ENCODE data around the gene ANKMY2.

Gene ANKMY2

DNA sequence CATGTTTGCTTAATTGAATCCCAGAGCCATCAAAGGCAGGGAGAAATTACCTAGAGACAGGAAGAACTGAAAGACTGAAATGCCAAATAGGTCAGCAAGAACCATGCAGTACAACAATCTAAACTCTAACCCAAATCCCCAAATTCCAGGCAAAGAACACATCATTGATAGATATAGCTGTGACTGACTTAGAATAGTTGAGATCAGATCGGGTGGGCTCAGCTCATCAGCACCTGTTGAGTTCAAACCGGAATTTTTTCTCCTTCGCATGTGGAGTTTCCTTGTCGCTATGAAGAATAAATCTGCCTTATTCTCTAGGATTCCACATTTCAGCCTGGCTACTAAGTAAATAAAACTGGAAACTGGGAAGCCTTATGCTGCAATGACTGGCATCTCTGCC is 1.4 kb downstream of the ANKMY2 start:
- TF ChIP-seq, protein P1, sequence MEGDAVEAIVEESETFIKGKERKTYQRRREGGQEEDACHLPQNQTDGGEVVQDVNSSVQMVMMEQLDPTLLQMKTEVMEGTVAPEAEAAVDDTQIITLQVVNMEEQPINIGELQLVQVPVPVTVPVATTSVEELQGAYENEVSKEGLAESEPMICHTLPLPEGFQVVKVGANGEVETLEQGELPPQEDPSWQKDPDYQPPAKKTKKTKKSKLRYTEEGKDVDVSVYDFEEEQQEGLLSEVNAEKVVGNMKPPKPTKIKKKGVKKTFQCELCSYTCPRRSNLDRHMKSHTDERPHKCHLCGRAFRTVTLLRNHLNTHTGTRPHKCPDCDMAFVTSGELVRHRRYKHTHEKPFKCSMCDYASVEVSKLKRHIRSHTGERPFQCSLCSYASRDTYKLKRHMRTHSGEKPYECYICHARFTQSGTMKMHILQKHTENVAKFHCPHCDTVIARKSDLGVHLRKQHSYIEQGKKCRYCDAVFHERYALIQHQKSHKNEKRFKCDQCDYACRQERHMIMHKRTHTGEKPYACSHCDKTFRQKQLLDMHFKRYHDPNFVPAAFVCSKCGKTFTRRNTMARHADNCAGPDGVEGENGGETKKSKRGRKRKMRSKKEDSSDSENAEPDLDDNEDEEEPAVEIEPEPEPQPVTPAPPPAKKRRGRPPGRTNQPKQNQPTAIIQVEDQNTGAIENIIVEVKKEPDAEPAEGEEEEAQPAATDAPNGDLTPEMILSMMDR (IDR thresholded peaks at IDR 0.05; ENCODE audit: low read depth, low read length, missing control alignments) = no peak
- no peak for DNase-seq (ENCODE audit: low read depth)
- H3K4me3 ChIP-seq (ENCODE audit: low read depth, low read length) = no peak overlapping the region

DNA sequence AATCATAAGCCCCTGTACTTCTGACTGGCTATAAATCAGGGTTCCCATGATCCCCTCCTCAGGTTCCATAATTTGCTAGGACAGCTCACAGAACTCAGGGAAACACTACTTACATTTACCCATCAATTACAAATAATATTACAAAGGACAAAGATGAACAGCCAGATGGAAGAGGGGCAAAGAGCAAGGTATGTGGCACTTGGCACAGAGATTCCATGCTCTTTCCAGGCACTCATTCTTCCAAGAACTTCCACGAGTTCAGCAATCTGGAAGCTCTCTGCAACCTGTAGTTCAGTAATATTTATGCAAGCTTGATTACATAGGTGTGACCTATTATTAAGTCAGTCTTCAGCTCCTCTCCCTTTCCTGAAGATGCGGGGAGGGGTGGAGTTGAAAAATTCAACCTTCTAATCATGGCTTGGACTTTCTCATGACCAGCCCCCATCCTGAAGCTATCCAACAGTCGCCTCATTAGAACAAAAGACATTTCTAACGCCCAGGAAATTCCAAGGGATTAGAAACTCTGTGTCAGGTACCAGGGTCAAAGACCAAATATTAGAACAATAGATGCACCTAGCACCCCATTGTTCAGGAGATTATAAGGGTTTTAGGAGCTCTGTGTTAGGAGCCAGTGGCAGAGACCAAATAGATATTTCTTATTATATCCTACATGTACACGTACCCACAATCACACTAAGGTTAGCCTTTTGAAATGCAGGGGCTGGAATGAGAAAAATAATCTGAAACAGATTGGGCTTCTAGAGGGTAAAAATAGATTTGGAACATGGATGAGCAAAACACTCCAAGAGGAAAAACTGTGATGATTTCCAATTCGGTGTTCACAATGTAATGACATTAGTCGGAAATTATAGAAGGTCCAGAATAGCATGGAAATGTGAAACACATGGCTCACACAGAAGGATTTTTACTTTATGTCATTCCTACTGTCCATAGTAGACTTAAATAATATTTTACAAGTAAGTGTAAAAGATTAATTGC is 7.0 kb downstream of the ANKMY2 start:
- no peak for DNase-seq (ENCODE audit: low read depth)
- H3K4me3 ChIP-seq (ENCODE audit: low read depth, low read length) = no peak overlapping the region
- TF ChIP-seq, protein P1 (IDR thresholded peaks at IDR 0.05; ENCODE audit: low read depth, low read length, missing control alignments) = no peak

DNA sequence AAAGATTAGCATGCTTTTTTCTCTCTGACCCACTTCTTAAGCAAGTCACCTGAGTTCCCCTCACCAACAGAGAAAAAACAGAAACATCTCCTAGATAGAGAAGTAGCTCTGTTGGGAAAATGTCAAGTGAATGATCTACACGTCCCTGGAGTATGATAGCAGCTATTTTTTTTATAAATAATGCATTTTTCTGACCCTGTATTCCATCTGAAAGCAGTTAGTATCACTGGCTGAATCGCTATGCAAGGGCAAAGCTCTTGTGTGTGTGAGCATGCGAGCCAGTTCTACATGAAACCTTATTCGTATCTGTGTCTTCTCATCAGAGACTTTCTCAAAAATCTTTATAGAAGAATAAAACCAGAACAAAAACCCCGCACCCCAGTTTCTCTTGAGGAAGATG is 8.2 kb downstream of the ANKMY2 start:
- no peak overlapping the region for H3K4me3 ChIP-seq (ENCODE audit: low read depth, low read length)
- TF ChIP-seq, protein P1 (IDR thresholded peaks at IDR 0.05; ENCODE audit: low read depth, low read length, missing control alignments) = no peak

DNA sequence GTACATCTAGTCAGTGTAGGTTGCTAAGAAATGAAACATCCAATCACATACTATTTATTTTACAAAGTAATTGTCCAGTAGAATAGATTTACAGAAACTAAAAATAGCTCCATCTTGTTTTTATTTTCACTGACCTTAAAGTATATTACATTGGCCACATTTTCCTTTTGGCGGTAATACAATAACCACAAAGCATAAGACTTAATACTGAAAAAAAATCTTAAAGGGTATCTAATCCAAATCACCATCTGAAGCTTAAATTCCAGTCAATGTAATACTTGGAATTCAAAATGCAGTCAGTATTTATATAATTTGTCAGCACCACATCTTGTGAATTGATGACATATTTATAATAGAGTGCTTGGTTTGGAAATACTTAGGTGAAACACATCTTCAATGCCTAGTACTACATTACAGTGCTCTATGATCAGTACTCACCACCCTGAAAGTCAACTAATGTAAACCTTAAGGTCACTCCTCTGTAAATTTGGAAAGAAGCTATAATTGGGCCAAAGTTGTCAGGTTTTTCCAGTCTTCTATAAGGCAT is 8.9 kb downstream of the ANKMY2 start:
- TF ChIP-seq, protein P1 (IDR thresholded peaks at IDR 0.05; ENCODE audit: low read depth, low read length, missing control alignments) = no peak
- H3K4me3 ChIP-seq (ENCODE audit: low read depth, low read length) = no peak overlapping the region
- DNase-seq (ENCODE audit: low read depth) = no peak

More for the DNA sequence above, 8.2 kb downstream of the ANKMY2 start:
- no peak for DNase-seq (ENCODE audit: low read depth)

DNA sequence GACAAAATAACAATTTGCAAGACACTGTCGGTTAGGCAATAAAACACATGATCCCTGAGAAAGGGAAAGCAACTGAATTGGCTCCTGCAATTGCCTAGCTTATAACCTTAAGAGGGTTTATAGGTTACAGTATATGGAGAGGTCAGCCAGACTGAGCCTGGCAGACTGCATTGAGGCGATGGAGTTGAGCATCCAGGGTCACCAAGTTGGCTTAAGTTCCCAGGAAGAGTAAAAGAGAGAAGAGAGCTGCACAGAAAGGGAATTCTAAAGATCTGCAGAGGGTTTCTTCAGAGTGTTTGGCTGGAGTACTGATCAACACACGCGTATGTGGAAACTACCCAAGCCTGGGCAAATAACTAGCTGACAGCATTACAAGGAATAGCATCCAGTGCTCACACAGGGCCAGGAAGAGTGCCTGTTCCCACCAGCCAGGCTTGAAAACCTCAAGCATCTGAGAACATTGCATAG is 11.2 kb downstream of the ANKMY2 start:
- no peak overlapping the region for H3K4me3 ChIP-seq (ENCODE audit: low read depth, low read length)
- DNase-seq (ENCODE audit: low read depth) = no peak
- TF ChIP-seq, protein P1 (IDR thresholded peaks at IDR 0.05; ENCODE audit: low read depth, low read length, missing control alignments) = no peak

DNA sequence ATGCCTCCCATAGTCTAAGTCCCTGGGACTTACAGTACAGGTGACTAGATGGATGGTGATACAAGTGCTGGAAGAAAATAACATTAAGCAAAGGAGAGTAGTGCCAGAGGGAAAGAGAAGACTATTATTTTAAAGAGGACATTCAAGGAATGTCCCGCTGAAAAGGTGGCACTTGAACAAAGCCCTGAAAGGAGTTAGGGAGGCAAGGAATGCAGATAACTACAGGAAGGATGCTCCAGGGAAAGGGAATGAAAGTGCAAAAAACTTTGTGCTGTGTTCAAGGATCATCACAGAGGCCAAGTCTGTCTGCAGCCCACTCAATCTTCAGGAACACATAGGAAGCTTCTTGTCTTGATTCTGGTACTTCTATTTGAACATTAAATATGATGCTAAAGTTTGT is 14.9 kb downstream of the ANKMY2 start:
- no peak overlapping the region for H3K4me3 ChIP-seq (ENCODE audit: low read depth, low read length)
- TF ChIP-seq, protein P1 (IDR thresholded peaks at IDR 0.05; ENCODE audit: low read depth, low read length, missing control alignments) = no peak
- no peak for DNase-seq (ENCODE audit: low read depth)

All from GM12864 (cell line).